Stimulated activated CD8-positive, alpha-beta memory T cell treated with anti-CD3 and anti-CD28 coated beads, Interleukin-7, amount 100 ng/mL, for 48 hours (primary cell): ENCODE results near the gene MPC1.

Experiments
- DNase-seq, 2 donors: peaks; one replicate each; pipeline ENCODE4 v3.0.0-alpha.2; 2020; ENCODE audit warnings: low read depth in 1 of 2; ENCODE audit errors: extremely low read depth in 1 of 2

Gene MPC1

GRCh38 chr6:166382933-166383801, at the start of gene MPC1:
Gene MPC1 (minus strand): TSS chr6:166382940. CDS start chr6:166382876, 64 bp downstream.
- DNase-seq, result peak; percentile 90 to 97

DNA sequence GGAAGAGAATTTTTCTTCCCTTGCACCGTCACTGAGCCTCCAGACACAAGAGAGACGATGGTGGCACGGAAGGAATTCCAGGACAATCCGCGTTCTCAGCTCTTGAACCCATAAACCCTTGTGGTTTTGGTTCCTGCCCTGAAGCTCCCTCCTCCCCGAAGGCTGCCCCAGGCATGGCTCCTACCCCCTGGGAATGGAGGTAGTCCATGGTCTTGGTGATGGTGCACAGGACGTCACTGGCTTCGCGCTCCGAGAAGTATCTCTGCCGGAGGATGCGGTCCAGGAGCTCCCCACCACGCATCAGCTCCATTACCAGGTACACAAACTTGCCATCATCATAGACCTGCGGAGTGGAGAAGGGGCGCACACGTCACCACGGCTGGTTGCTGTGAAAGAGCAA, 47.5 kb upstream of the MPC1 start:
- no peak for DNase-seq

GRCh38 chr6:166424431-166424830, 41.7 kb upstream of the MPC1 start:
- no peak for DNase-seq

- no peak for DNase-seq
These were observed 41.0 kb upstream of the MPC1 start for GRCh38 chr6:166423781-166424180.

- no peak for DNase-seq
These were observed 40.5 kb upstream of the MPC1 start for GRCh38 chr6:166423051-166423745.

GRCh38 chr6:166422201-166422940, 39.6 kb upstream of the MPC1 start:
- no peak for DNase-seq

GRCh38 chr6:166420351-166420750, 37.6 kb upstream of the MPC1 start:
- DNase-seq, result no peak

DNA sequence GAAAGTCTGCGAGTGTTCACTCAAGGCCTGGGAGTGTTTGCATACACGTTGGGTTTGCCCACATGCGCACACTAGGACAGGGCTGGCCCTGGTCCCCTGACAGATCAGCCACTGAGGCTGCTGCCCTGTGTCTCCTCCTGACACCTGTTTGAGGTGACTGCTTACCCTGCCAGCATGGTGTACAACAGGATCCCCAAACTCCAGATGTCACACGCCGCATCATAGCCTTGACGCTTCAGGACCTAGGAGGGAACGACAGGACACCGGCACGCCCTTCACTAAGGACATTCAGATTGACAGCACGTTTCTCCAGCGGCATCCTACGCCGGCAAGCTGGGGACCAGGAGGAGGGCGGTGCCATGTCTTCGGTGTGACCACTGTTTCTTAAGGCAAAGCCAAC, 37.0 kb upstream of the MPC1 start:
- no peak for DNase-seq

- peak; percentile 53 to 69 for DNase-seq
These were observed 36.5 kb upstream of the MPC1 start for GRCh38 chr6:166419286-166419685.

DNA sequence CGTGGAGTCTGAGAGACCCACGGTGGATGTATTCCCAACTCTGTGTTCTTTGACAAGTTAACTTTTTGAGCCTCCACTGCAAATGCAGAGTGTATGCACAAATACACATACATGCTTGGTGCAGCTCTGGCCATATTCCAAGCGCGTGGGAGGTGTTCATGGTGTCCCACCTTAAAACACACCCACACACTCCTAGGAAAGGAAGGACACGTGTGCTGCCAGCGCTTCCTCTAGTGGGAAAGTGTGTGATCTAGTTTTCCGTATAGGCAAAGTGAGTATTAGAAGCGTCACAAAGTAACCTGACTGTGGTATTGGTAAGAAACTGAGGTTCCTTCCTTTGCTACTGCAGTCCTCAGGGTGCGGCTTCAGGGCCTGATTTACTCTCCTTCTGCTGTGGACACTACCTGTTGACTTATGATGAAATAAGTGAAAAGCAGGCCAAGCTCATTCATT, 36.0 kb upstream of the MPC1 start:
- peak in 1 of 2 donors; percentile 17 for DNase-seq

DNA sequence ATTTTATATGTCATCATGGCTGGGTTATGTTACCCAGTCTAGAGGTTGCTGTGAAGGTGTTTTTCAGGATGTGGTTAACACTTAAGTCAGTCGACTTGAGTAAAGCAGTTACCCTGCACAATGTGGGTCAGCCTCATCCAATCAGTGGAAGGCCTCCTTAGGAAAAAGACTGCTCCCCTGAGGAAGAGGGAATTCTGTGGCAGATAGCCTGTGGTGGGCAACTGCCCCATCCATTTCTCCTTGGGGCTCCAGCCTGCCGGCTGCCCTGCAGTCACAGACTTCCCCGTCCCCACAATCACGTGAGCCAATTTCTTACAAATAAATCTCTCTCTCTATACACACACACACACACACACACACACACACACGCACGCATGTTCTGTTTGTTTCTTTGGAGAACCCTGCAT, 34.5 kb upstream of the MPC1 start:
- DNase-seq, result peak in 1 of 2 donors; percentile 14

DNA sequence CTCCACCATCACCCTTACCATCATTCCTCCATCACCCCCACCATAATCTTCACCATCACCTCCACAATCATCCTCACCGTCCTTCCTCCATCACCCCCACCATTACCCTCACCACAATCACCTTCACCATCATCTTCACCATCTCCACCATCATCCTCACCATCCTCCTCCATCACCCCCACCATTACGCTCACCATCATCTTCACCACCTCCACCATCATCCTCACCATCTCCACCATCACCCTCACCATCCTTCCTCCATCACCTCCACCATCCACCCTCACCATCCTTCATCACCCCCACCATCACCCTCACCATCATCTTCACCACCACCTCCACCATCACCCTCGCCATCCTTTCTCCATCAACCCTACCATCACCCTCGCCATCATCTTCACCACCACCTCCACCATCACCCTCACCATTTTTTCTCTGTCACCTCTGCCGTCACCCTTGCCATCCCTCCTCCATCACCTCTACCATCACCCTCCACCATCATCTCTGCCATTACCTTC, 33.1 kb upstream of the MPC1 start:
- DNase-seq, result no peak

DNA sequence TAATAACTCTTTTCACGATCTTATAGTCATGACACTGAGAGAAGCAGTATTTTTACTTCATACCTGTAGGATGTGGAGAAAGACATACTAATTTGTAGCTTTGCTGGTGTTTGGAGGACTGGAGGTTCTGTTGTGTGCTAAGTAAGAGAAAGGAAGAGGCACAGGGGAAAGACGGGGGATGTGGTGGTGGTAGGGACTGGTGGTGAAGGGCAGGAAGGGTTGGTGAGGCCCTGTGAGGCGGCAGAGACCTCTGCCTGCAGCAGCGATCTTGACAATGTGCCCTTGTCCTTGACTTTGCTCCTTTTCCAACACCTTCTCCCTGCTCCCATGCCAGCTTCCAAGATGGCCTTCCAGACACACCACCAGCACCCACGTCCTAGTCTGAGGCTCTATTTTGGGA, 32.6 kb upstream of the MPC1 start:
- DNase-seq, result peak in 1 of 2 donors; percentile 13

DNA sequence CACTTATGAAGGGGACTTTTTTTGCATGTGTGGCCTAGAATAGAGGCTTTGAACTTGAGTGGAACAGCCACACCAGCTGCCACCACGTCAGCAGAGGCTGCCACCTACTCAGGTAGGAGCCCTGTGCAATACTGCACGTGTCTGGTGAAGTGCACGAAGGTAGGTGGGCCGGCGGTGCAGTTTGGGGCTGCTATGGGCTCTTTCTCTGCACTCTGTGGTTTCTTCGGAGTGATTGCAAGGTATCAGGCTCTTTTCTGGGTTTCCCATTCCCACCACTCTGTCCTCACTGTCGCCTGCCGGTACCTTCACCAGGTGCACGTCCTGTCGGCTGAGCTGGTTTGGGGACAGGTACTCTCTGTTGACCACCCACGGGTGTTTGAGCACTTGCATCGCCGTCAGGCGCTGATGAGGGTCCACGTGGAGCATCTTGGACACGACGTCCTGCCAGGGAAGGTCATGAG, 30.8 kb upstream of the MPC1 start:
- no peak for DNase-seq

DNA sequence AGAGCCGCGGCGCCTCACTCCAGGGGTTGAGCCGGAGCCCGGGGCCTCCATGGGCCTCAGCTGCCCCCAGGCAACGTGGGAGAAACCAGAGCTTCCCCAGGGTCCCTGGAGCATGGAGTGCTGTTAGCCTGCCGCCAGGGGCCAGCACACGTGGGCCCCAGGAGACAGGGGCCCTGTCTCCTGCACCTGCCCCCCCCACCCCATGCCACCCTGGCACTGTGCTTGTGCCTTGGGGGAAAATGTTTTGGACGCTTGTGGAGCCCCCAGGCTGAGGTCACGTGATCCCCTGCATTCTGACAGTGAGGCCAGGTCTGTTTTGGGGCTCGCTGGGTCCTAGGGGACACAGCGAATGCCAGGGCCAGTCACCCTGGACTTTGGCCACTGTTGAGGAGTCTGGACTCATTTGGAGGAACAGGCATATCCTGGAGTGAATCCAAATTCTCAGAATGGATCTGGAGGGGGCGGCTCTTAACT, 30.2 kb upstream of the MPC1 start:
- DNase-seq, result no peak

DNA sequence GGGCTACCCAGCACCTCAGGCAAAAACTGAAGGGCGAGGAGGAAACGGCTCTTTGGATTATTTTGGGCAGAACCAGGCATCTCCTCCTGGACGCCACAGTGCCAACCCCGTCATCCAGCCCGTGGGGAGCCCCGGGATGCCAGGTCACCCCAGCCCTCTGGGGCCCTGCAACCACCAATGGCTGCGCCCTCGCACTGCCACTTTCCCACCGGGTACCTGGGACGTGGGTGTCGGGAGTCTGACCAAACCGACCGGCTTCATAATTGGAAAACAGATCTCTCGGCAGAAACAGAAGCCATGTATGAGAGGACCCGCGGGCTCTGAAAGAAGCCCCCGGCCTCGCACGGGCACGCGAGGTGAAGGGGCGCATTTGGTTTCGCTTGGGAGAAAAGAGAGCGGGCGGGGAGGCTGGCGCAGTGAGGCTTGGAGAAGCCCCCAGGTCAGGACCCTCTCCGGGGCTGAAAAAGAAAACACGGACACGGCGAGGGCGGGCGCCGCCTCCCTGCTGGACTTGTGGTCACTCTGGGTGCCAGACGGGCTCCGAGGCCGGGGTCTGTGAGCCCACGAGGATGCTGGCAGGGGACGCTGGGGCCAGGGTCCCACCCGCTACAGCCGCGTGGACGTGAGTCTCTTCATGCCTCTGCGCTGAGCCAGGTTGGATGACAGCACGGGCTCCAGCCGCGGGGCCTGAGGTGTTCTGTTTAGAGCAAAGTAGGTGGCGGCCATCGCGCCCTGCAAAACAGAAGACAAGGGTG, 29.6 kb upstream of the MPC1 start:
- DNase-seq, result no peak

- DNase-seq, result no peak
These were observed 29.0 kb upstream of the MPC1 start for GRCh38 chr6:166411721-166412151.

DNA sequence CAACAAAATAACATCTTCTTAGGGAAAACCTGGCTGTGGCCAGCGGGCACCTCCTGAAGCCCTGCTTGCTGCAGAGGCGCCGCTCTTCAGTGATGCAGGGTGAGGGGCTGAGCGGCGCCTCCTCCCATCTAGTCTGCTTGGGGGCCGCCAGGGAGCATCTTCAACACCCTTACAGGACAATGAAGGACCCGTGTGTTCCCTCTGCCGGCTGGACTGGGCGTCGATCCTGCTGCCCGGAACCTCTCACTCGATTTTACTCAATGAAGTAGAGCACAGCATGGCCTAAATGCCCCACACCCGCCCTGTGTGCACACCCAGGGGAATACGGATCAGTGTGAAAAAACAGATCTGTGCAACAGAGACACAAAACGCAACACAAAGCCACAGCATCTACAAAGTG, 28.5 kb upstream of the MPC1 start:
- no peak for DNase-seq

DNA sequence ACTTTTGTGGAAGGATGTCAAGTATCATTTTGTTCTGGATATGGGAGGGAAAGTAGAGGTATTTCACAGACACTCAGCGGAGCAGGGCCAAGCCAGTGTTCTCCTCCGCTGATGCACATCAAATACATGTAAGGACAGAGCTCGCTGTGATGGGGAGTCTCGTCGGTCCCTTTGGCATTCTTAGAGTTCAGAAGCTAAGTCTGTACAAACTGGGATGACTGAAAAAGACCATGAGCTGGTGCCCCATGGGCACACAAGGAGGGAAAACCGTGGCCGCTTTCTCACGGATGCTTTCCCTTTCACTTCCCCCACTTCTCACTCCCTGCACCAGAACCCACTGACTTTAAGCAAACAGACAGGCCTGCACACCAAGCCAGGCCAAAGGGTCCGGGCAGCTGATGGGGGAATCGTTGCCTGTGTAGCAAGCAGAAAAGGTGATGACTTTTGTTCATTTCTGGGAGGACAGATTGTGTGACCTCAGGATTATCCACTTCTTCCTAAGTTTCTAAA, 27.7 kb upstream of the MPC1 start:
- no peak for DNase-seq
